ENCODE measurements around the gene FBXL7.
"Not testable (repeated sequence)": the region's sequence is repeated elsewhere in the genome, so short reads cannot be mapped to it uniquely, and the experiment has no call there.

Gene FBXL7

DNA sequence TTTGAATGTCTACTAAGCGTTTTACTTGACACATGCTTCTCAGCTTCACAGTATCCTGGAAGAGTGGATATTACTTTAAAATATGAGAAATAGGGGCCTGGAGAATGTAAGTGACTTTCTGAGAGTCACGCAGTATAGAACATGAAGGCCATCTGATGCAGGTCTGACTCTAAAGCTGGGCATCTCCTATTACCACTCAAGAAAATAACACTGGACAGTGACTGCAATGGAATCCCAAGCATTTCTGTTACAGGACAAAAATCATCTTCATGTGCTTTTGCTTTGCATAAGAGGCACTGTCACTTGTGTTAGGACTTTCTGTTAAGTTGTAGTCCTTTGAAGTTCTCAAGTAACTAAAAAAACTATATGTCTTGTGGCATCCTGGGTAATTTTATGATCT lies 335.5 kb downstream of the FBXL7 start:
- no peak for DNase-seq

DNA sequence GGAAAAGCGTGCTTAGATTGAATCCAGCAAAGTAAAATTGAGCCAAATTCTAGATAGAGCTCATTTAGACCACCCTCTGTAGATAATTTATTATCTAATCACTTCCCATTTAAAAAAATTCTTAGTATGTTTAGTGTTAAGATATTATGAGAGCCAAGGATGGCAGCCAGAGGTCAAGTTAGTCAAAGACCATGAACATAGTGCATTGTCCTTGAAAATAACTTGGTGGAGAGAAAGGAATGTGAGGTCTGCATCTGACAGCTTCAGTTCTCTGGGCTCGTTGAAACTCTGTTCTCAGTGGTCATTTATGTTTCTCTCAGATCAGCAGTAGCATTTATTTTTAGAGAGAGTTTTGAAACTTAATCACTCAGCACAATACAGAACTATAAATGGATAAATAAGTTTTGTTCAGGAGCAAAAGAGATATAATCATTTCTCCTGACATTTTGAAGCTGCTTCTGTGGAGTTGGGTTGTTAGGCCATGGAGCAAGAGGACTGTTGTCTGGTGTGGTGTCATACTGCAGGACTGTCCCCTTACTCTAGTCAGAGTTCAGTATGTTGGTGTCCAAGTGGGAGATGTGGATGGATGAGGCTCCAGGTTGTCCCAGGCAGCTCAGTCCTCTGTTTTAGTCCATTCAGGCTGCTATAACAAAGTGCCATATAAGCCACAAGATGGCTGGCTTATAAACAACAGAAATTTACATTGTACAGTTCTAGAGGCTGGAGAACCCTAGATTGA lies 337.7 kb downstream of the FBXL7 start:
- no peak for DNase-seq

GRCh38 chr5:15844253-15844652 lies 344.3 kb downstream of the FBXL7 start:
- no peak for DNase-seq

GRCh38 chr5:15844871-15845270 lies 344.9 kb downstream of the FBXL7 start:
- DNase-seq, result no peak

- no peak for DNase-seq
These were observed 350.6 kb downstream of the FBXL7 start for GRCh38 chr5:15850536-15850935.

GRCh38 chr5:15850939-15851341 lies 351.0 kb downstream of the FBXL7 start:
- no peak for DNase-seq

DNA sequence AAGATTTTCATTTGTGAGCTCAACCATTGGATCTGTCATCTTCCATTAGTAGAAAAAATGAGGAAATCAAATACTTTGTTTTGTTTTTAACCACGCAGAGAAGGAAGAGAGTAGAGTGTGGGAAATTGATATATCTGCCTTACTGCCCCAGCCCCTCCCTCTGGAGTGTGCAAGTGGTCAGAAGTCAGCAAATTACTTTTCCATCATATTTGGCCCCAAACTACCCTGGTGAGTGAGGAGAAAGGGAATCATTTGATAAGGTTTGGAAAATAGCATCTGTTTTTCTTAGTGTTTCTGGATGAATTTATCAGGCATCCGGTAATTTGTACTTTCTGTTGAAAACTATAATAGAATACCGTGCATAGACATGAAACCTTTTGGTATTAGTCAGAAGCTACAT lies 352.2 kb downstream of the FBXL7 start:
- no peak for DNase-seq

DNA sequence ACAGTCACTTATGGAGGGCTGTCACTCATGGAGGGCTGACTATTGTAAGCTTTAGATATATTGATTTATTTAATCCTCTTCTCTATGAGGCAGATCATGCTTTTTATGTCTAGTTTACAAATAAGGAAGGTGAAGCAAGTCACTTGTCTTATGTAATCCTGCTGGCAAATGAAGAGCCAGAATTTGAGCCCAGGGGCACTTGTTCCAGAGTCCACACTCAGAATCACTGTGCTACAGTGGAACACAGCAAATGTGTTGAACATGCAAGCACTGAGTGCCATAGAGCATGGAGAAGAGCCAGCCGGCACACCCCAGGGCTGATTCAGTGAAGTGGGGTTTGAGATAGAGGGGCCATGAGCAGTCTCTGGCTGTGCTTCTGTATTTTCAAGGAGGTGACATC lies 353.0 kb downstream of the FBXL7 start:
- no peak for DNase-seq

- DNase-seq, result no peak
These were observed 358.3 kb downstream of the FBXL7 start for GRCh38 chr5:15858326-15858725.

GRCh38 chr5:15864536-15865215 lies 364.7 kb downstream of the FBXL7 start:
- no peak for DNase-seq

DNA sequence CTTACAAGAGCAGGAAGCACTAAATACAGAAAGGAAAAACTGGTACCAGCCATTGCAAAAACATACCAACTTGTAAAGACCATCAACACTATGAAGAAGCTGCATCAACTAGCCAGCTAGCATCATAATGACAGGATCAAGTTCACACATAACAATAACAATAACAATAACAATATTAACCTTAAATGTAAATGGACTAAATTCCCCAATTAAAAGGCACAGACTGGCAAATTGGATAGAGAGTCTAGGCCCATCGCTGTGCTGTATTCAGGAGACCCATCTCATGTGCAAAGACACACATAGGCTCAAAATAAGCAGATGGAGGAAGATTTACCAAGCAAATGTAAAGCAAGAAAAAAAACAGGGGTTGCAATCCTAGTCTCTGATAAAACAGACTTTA lies 372.3 kb downstream of the FBXL7 start:
- DNase-seq, result not testable (repeated sequence)

- DNase-seq, result no peak
These were observed 377.9 kb downstream of the FBXL7 start for GRCh38 chr5:15877914-15878313.

GRCh38 chr5:15880201-15880600 lies 380.2 kb downstream of the FBXL7 start:
- no peak for DNase-seq

DNA sequence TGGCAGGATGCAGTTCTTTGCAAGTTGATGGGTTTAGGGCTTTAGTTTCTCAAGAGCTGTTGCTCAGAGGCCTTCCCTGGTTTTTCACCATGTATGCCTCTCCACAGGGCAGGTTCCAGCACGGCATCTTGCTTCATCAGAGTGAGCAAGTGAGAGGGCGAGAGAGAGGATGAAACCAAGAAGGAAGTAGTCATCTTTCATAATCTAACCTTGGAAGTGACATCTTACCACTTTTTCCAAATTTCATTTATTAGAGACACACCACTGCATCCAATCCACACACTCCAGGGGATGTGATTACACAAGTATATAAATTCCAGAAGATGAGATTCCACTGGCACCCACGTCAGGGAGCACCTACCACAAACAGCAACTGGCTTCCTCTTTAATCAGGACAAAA lies 385.2 kb downstream of the FBXL7 start:
- DNase-seq, result no peak

- DNase-seq, result no peak
These were observed 386.2 kb downstream of the FBXL7 start for GRCh38 chr5:15886156-15886555.

DNA sequence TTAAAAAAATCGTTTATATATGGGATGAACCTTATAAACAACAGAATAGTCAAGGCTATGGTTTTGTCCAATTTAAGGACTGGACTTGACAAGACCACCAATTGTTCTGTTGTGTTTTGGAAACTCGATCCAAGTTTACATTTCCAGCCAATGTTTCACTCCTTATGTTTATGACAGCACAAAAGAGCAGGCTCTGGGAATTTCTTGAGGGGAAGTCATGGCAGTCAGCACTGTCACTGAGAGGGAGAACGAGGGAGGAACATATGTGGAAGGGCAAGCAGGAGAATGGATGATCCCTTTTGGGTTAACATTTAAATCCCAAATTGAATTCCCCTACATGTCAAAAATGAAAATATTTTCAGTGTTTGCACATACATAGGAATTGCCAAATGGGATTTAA lies 387.1 kb downstream of the FBXL7 start:
- no peak for DNase-seq

DNA sequence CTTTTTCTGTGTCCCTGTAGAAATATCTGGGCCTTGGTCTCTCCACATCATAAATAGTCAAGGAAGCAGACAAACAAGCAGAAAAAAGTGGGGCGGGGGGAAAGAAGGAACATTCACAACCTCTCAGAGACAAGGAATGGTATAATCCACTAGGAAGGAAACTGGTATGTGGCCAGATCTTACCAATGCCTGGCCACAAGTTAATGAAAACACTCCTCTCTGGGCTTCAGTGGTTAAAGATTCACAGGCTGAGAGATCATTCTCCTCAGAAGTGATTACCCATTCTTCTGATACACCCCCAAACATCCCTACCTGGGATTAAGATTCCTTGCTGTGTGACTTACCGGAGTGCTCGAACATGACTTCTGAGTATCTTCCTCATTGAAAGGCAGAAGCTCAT lies 389.0 kb downstream of the FBXL7 start:
- no peak for DNase-seq

- no peak for DNase-seq
These were observed 393.9 kb downstream of the FBXL7 start for GRCh38 chr5:15893866-15894265.

GRCh38 chr5:15897656-15898055 lies 397.7 kb downstream of the FBXL7 start:
- no peak for DNase-seq

DNA sequence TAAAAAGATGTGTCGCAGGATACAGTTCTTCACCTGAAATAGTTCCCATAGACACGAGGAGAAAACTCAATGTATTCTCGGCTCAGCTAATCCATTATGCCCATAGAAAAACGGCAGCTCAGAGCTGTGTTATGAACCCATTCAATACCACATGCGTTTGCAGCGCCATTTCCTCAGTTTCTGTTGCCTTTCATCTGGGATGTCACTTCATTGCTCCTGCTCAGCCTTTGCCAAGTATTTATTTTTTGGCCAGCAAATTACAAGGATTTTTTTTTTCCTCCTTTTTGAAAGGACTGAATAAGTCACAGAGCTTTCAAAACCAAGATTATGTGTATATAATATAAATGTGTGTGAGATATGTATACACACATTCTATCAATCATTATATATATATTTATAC lies 398.7 kb downstream of the FBXL7 start:
- DNase-seq, result no peak

DNA sequence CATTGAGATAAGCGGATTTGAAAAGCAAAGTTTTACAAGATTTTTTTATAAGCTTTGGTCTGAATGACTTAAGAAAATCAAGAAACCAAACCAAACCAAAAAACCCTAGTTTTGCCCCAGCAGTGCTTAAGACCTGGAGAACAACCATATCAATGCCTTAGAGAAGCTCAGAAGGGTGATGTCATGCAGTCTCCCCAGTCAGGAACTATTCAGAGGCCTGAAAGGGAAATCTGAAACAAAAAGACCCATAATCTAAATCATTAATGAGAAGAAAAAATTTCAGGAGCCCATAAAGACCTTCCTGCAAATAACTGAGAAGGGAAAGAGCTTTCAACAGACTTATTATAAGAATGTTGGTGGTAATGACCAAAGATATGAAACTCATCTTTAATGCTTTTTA lies 399.5 kb downstream of the FBXL7 start:
- DNase-seq, result no peak

DNA sequence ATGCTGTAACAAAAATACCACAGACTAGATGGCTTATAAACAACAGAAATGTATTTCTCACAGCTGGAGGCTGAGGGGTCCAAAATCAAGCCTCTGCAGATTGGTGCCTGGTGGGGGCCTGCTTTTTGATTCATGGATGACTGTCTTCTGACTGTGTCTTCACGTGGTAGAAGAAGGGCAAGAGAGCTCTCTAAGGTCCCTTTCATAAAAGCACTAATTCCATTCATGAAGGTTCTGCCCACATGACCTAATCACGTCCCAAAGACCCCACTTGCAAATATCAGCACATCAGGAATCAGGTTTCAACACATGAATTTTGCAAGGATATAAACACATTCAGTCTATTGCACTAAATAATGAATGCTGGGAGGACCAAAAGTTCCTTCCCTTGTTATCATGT lies 401.2 kb downstream of the FBXL7 start:
- no peak for DNase-seq

GRCh38 chr5:15902066-15902465 lies 402.1 kb downstream of the FBXL7 start:
- DNase-seq, result no peak

GRCh38 chr5:15904899-15905830 lies 405.2 kb downstream of the FBXL7 start:
- DNase-seq, result no peak

Data from bone marrow (tissue), 2 donors.